ENCODE data around the gene TFDP2. TPM values are rescaled to one million over a fixed set of nuclear protein-coding genes. Genes with fewer than 3 reads are reported as not detected.

Gene TFDP2
- total RNA-seq, 1 donor from 2014 or later, result 64.5 TPM

DNA sequence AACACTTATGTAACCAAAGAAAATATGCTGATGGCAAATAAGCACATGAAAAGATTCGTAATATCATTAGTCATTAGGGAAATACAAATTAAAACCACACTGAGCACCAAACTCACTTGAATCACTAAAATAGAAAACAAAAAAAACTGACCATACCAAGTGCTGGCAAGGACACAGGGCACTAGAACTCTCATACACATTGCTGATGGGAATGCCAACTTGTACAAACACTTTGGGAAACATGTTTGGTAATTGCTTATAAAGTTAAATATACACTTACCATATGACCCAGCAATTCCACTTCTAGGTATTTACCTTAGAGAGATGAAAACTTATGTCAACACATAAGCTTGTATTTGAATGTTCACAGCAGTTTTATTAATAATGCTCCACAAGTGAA is 95.5 kb downstream of the TFDP2 start:
- no peak for DNase-seq (ENCODE audit: low read depth, low spot score)
- H3K9me3 Mint-ChIP-seq, result no peaks in the 10 kb centered on the region
- H3K36me3 Mint-ChIP-seq (ENCODE audit: low read depth), result no peaks in the 10 kb centered on the region
- H3K27me3 Mint-ChIP-seq (ENCODE audit: low read depth), result no peaks in the 10 kb centered on the region
- no peaks in the 10 kb centered on the region for H3K4me1 Mint-ChIP-seq
- H3K27ac Mint-ChIP-seq (ENCODE audit: unreplicated experiment), result no peak overlapping the region
- H3K4me3 Mint-ChIP-seq, result no peak overlapping the region
- no peak for TF ChIP-seq CTCF (conservative IDR thresholded peaks at IDR 0.05)

DNA sequence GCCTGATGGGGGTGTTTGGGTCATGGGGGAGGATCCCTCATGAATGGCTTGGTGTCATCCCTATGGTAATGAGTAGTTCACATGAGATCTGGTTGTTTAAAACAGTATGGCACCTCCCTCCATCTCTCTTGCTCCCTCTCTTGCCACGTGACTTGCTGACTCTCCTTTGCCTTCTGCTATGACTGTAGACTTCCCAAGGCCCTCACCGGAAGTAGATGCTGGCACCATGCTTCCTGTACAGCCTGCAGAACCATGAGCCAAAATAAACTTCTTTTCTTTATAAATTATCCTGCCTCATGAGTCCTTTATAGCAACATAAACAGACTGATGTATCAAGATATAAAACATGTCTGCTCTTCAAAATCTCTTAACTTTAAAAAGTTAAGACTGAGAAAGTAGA is 96.1 kb downstream of the TFDP2 start:
- Mint-ChIP-seq H3K27me3 (ENCODE audit: low read depth) (no peaks in the 10 kb centered on the region), H3K9me3 (no peaks in the 10 kb centered on the region), H3K36me3 (ENCODE audit: low read depth) (no peaks in the 10 kb centered on the region), H3K27ac (ENCODE audit: unreplicated experiment) (no peak overlapping the region), H3K4me3 (no peak overlapping the region), H3K4me1 (no peaks in the 10 kb centered on the region)
- no peak for DNase-seq (ENCODE audit: low read depth, low spot score)
- TF ChIP-seq CTCF (conservative IDR thresholded peaks at IDR 0.05), result no peak

DNA sequence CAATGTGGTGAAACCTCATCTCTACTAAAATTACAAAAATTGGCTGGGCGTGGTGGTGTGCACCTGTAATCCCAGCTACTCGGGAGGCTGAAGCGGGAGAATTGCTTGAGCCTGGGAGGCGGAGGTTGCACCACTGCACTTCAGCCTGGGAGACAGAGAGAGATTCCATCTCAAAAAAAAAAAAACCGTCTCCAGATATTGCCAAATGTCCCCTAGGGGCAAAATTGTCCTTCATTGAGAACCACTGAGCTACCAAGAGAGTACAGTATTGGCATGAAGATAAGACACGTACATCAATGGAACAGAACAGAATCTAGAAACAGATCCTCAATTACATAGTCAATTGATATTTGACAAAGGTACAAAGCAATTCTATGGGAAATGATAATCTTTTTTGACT is 98.0 kb downstream of the TFDP2 start:
- DNase-seq (ENCODE audit: low read depth, low spot score), result no peak
- Mint-ChIP-seq H3K27ac (ENCODE audit: unreplicated experiment) (no peak overlapping the region), H3K9me3 (no peaks in the 10 kb centered on the region), H3K27me3 (ENCODE audit: low read depth) (no peaks in the 10 kb centered on the region), H3K36me3 (ENCODE audit: low read depth) (no peaks in the 10 kb centered on the region), H3K4me1 (no peaks in the 10 kb centered on the region), H3K4me3 (no peak overlapping the region)
- no peak for TF ChIP-seq CTCF (conservative IDR thresholded peaks at IDR 0.05)

GRCh38 chr3:142047021-142047369 is 102.3 kb downstream of the TFDP2 start:
- no peaks in the 10 kb centered on the region for H3K27me3 Mint-ChIP-seq (ENCODE audit: low read depth)
- no peaks in the 10 kb centered on the region for H3K4me1 Mint-ChIP-seq
- H3K9me3 Mint-ChIP-seq, result no peaks in the 10 kb centered on the region
- H3K4me3 Mint-ChIP-seq, result no peak overlapping the region
- no peak for DNase-seq (ENCODE audit: low read depth, low spot score)
- no peak overlapping the region for H3K27ac Mint-ChIP-seq (ENCODE audit: unreplicated experiment)
- no peaks in the 10 kb centered on the region for H3K36me3 Mint-ChIP-seq (ENCODE audit: low read depth)
- no peak for TF ChIP-seq CTCF (conservative IDR thresholded peaks at IDR 0.05)

DNA sequence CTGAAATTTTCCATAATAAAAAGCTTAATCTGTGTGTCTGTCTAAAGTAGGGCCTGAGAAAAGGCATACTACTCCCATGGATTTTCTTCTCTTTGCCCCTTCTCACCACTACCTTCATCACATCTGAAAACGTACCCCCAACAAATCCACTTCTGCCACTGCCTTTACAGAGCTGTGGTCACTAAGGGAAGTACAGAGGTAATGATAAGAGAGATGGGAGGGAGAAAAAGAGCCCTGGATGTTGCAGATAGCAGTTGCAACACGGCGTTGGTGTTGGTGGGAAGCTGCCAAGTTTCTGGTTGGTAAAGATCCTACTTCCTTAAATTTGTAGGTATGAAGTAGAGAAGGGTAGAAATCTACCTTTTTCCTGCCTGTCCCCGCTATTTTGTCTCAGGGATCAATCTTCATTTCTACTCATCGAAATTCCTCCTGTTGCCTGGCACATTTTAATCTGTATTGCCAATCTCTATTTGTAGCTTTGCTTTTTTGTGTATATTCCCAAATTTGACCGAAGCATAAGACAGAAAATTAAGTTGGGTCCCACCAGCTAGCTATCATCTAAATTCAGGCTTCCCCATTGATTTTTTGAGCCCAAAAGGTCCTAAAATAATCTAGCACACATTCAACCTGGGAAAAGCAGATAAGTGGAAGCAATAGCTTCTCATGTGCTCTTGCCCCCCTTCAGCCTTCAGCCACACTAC is 102.9 kb downstream of the TFDP2 start:
- Mint-ChIP-seq H3K4me1 (no peaks in the 10 kb centered on the region), H3K36me3 (ENCODE audit: low read depth) (no peaks in the 10 kb centered on the region), H3K9me3 (no peaks in the 10 kb centered on the region), H3K27me3 (ENCODE audit: low read depth) (no peaks in the 10 kb centered on the region), H3K4me3 (no peak overlapping the region), H3K27ac (ENCODE audit: unreplicated experiment) (no peak overlapping the region)
- TF ChIP-seq CTCF (conservative IDR thresholded peaks at IDR 0.05), result no peak
- DNase-seq (ENCODE audit: low read depth, low spot score), result no peak
